Brain microvascular endothelial cell (primary cell): ENCODE data around the gene STARD10.
A peak's percentile ranks its signal among the peaks of the same experiment; 100 is the strongest.

ENCODE experiments used
- DNase-seq: peaks from one replicate; pipeline ENCODE4 v3.0.0-alpha.2; 2020
- H3K27ac ChIP-seq: fragments of 250-450 bp; sonication (Bioruptor Pico); 2 replicates; pipeline ENCODE4 v1.5.1; 2020; ENCODE audit warnings: mild to moderate bottlenecking, moderate library complexity
- H3K27me3 ChIP-seq: fragments of 250-450 bp; sonication (Bioruptor Pico); replicated peaks from 2 replicates; pipeline ENCODE4 v1.5.1; 2020; ENCODE audit warnings: mild to moderate bottlenecking
- H3K36me3 ChIP-seq: fragments of 250-450 bp; sonication (Bioruptor Pico); replicated peaks from 2 replicates; pipeline ENCODE4 v1.5.1; 2020; ENCODE audit warnings: mild to moderate bottlenecking
- H3K4me3 ChIP-seq: 2 replicates; pipeline ENCODE4 v1.5.1; 2011; ENCODE audit warnings: low read depth, mild to moderate bottlenecking, control low read depth, low read length, moderate library complexity
- CTCF ChIP-seq: IDR thresholded peaks from 2 replicates; pipeline ENCODE4 v1.5.1; 2011; ENCODE audit warnings: low read depth, mild to moderate bottlenecking, moderate library complexity, low read length, control low read depth, inconsistent platforms; ENCODE audit errors: missing control alignments
- in situ Hi-C: cut with HindIII; loops from 2 replicates; pipeline ENCODE4 v1.10.0; 2017; ENCODE audit warnings: low sequenced_read_pairs, low pct_ligation_motif_present

STARD10 gene

GRCh38 chr11:72760539-72761405 lies 33.1 kb downstream of the STARD10 start:
- no peak for TF ChIP-seq CTCF
- Histone ChIP-seq H3K4me3 (no peak overlapping the region), H3K36me3 (no peaks in the 10 kb centered on the region), H3K27ac (peak overlapping the region; percentile 55), H3K27me3 (no peaks in the 10 kb centered on the region)
- in situ Hi-C loops = no loop called here
- DNase-seq = peak; percentile 94

DNA sequence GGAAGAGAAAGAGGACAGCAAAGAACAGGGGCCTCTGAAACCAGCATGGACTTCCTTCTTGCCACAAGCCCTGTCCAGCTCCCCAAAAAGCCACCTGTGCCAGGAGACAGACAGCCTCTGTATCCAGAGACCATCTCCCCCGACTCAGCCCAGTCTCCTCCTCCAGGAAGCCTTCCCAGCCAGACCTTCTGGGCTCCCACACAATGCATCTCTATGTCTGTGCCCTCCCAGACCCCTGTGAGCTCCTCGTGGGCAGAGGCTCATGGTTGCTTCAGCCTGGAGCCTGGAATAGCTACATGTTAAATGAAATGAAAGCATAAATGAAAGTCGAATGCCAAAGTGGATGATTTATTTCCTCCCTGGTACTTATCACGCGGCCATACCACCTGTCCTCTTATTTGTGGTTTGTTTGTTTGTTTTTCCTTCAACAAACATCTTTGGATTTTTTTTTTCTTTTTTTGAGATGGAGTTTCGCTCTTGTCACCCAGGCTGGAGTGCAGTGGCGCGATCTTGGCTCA lies 34.3 kb downstream of the STARD10 start:
- in situ Hi-C loops = no loop called here
- Histone ChIP-seq H3K4me3 (no peak overlapping the region), H3K27ac (peak overlapping the region; percentile 81), H3K27me3 (no peaks in the 10 kb centered on the region), H3K36me3 (no peaks in the 10 kb centered on the region)
- no peak for DNase-seq
- no peak for TF ChIP-seq CTCF

- no peak for TF ChIP-seq CTCF
- DNase-seq = peak; percentile 98
Observed at GRCh38 chr11:72758690-72759389, 35.0 kb downstream of the STARD10 start.

DNA sequence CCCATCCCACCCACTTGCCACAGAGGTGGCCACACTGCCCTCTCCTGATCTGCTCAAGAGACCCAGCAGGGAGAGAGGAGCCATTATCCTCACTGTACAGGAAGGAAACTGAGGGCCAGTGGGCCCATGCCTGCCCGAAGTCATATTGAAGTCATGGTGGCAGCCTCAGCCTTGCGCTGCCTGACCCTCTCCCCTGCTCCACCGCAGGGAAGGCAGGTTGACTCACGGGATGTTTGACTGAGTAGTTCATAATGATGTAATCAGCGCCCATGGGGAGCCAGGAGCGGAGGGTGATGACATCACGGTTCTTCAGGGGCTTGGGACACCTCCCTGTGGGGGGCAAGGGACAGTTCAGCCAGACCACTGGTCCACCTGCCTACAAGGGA lies 35.5 kb downstream of the STARD10 start:
- TF ChIP-seq CTCF = no peak
- in situ Hi-C loops = no loop called here
- peak; percentile 81 for DNase-seq
- H3K27me3 ChIP-seq = no peaks in the 10 kb centered on the region
- H3K36me3 ChIP-seq = no peaks in the 10 kb centered on the region
- no peak overlapping the region for H3K4me3 ChIP-seq
- H3K27ac ChIP-seq = peak overlapping the region; percentile 81

More at GRCh38 chr11:72758690-72759389, 35.0 kb downstream of the STARD10 start:
- H3K27ac ChIP-seq = peak overlapping the region; percentile 81
- H3K4me3 ChIP-seq = peak overlapping the region; percentile 20
- no peaks in the 10 kb centered on the region for H3K27me3 ChIP-seq
- in situ Hi-C loops = no loop called here
- no peaks in the 10 kb centered on the region for H3K36me3 ChIP-seq

DNA sequence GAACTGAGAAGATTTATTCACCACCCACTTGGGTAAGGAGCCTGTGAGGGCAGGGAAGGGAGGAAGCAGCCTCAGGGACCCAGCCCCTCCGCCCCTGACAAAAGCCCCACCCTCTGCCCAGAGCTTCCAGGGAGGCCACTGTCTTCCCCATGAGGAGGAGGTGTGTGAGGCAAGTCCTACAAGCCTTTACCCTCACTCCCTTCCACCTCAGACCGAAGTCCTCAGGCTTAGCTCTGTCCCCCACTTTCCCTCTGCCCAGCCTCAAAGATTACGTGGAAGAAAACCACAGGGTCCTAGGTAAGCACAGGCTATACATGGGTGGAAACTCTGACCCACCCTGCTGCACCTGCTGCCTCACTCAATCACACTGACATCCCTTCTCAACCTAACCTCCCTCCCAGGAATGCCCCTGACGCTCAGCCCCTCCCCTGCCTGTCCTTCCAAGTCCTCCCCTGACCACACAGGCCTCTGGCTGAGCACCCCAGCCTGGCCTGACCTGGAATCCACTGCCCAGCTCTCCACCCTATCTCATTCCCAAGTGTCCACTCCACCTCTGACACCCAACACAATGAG lies 38.0 kb downstream of the STARD10 start:
- in situ Hi-C loops = no loop called here
- H3K27me3 ChIP-seq = no peaks in the 10 kb centered on the region
- no peak overlapping the region for H3K27ac ChIP-seq
- no peaks in the 10 kb centered on the region for H3K36me3 ChIP-seq
- no peak for TF ChIP-seq CTCF
- H3K4me3 ChIP-seq = no peak overlapping the region
- no peak for DNase-seq
